C4-2B (cell line): Measurements from ENCODE around the gene COX6B2.

Experiments
- CTCF ChIP-seq: fragments of 450-650 bp; conservative IDR thresholded peaks from 2 replicates; pipeline ENCODE4 v1.5.1; 2017; ENCODE audit warnings: mild to moderate bottlenecking
- ZFX ChIP-seq: fragments of 450-650 bp; IDR thresholded peaks from 2 replicates; pipeline ENCODE4 v1.6.1; 2017

- TF ChIP-seq CTCF (no peak), ZFX (no peak)
Measured at GRCh38 chr19:55352040-55352439, 2.5 kb downstream of the COX6B2 start.
